Lung microvascular endothelial cell (primary cell): ENCODE measurements around the gene RO60. TPM values are rescaled to one million over a fixed set of nuclear protein-coding genes. Genes with fewer than 3 reads are reported as not detected.
"Not testable (repeated sequence)": the region's sequence is repeated elsewhere in the genome, so short reads cannot be mapped to it uniquely, and the experiment has no call there.

ENCODE experiments used
- DNase-seq, 2 donors: peaks; one replicate each; pipeline versions ENCODE4 v3.0.0 to v3.0.0-alpha.2; 2010; ENCODE audit warnings: low read depth in 2 of 2
- total RNA-seq: library from RNA; depleted of rRNA; stranded (reverse); fragments of >200 nt; gene quantifications from 2 replicates; pipeline ENCODE4 v1.2.1, GENCODE V29; 2014

RO60 gene
- total RNA-seq = 112 and 154 TPM in 2 replicates

DNA sequence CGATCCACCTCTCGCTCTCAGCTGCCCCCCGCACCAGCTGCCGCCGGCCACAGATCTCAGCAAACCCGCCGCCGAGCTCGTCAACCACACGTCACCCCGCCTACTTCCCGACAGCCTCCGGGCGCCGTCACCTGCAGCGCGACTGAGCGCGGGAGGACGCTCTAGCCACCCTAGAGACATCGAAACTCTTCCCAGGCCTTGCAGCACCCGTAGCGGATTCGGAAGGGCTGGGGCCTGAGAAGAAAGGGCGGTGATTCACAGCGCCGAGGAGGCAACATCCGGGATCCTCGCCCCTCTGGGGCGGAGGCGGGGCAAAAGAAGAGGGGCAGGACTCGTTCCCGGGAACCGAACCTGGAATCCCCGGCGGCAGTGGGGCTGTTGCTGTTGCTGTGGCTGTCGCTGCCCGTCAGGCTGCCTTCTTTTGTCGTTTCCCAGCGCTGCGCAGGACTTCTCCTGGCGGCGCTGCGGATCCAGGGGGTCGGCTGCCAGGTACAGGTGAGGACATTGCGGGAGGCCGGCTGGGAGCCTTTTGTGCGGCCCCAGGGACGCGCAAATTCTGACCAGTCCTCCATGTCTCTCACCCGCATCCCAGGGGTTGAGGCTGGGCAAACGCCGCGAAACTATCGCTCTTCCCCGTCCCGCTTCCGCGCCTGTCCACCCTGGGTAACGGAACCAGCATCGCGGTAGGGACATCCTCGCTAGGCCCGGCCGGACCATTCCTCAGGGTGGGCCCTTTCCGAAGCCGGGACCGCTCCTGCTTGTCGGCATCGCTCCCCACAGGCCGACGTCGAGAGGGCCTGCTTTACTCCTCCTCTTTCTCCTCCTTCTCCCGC, at the start of gene RO60, which contains the start of gene UCHL5:
TSS of gene RO60 (plus strand) at position 331 of the 833 bp plus-strand sequence. CDS start 9,443 bp downstream, outside the sequence.
TSS of gene UCHL5 (minus strand) at position 79 of the 833 bp plus-strand sequence. CDS start 100 bp downstream, outside the sequence.
- peak; percentile 99 for DNase-seq

DNA sequence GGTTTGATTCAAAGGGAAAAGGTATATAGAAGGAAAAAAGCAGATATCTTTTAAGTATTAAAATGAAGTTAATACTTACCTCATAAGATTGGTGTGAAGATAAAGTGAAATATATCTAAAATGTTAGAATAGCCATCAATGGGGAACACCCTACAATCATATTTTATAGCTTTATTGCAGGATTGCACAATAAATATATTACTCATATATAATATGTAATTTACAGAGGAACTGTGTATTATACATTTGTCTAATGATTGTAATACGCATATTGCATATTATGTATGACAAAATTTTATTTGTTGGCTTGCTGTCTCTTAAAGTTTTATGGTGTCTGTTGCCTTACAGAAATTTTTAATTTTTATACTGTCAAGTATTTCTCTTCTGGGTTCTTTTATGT, 48.0 kb upstream of the RO60 start:
- DNase-seq = no peak

DNA sequence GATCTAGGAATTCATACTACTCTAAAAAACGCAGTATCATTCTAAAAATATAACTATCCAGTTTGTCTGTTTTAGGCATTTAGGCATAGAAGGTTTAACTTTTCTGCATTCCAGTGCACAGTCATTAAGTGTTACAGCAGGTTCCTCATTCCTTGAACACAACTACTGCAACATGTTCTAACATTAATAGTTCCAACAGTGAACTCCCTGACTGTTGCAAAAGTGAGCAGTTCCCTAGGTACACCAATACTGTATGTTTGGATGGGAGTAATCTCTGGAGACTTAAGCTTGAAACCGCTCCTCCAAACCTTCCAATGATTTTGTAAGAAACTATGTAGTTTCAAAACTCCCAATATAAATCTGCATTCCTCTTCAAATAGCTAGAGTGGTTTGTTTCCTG, 46.4 kb upstream of the RO60 start:
- DNase-seq = no peak

DNA sequence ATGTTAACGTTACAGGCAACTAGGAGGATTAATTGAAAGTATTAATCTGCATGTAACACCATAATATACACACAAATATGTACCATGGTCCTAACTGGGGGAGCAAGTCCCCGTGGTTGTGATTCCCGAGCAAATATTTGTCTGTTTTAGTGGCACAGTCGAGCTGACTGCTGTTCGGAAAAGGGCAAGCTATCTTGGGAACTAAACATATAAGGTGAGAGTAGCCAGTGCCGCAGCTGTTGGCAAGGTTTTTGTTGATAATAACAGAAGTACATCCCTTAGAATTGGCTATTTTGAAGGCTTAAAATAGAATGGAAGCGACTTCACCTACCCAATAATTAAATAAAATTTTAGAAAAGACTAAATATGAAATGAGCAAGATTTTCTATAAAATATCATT, 45.7 kb upstream of the RO60 start:
- DNase-seq = no peak

DNA sequence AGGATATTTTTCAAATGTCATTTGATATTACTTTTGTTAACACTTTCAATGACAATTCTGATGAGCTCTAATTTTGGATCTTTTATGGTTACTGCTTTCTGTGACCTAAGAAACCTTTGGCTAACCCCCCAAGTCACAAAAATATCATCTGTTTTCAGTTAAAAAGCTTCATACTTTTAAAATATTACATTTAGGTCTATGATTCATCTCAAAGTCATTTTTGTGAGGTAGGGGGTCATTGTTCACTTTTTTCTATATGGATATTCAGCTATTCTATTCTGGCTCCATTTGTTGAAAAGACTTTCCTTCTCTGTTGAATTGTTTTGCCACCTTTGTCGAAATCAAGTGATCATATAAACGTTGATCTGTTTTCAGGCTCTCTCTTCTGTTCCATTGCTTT, 45.0 kb upstream of the RO60 start:
- no peak for DNase-seq

DNA sequence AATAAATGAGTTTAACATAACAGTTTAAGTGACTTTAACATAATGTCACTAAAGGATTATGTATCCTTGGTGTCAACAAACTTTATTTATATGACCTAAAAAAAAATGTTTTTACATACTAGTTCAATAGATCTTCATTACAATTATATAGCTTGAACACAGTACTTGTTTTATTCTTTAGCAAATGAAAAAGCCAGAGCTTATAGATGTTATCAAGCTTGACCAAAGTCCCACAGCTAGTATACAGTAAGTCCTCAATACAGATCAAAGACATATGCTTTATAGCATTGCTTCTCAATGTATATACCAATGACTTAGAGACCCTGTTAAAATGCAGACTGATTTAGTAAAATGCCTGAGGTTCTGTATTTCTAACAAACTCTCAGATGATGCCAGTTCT, 42.6 kb upstream of the RO60 start:
- no peak for DNase-seq

DNA sequence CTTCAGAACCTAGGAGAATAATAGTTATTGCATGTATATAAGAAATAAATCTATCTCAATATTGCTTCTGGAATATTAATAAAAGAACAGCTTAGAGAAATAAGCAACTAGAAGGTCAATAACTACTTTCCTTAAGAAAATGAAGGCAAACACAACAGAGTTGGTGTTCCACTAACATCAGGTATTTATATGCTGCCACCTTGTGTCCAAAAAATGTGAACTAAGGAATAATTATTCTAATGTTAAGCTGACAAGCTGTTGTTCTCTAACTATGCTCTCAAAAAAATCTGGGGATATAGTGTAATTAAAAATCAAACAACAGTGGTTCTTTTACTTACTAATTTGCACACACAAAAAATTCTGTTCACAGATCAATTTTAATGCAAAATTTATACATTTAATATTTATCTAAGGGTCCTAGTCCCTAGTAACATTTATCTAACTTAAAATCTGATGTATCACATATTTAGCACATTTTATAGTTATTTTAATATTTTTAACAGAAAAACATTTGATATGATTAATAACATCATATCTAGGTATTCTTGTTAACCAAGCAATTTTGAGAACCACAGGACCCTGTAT, 39.9 kb upstream of the RO60 start:
- DNase-seq = peak; percentile 72 to 77

DNA sequence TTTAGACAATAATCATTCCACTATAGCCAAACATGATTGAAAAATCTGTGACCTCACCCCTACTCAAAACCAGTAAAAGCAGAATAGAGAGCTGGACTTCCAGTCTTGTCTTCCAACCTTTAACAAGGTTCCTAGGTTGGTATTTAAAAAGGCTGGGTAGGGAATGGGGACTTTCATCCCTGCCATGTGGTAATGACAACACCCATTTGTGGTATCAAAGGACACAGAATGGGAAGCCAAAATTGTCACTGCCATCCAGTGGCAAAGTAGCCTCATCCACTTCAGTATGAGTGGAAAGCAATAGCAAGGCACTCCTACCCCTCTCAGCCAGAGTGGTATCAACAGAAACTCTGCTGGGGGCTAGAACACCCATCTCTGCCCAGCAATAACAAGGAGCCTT, 34.2 kb upstream of the RO60 start:
- DNase-seq = no peak

DNA sequence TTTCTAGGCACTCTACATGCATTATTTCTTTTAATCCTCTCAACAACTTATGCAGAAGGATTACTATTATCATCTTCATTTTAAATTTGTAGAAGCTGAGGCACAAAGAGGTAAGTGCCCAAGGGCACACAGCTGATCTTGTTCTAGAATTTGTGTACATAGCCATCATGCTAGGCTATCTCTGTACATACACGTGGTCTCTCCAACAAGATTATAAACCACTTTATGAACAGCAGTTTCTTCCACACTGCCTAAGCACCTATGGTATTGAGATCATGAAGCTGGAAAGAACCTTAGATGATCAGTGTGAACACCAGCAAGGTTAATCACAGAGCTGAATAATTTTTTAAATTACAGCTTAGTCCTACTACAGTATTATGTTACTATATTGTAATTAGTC, 29.1 kb upstream of the RO60 start:
- no peak for DNase-seq

DNA sequence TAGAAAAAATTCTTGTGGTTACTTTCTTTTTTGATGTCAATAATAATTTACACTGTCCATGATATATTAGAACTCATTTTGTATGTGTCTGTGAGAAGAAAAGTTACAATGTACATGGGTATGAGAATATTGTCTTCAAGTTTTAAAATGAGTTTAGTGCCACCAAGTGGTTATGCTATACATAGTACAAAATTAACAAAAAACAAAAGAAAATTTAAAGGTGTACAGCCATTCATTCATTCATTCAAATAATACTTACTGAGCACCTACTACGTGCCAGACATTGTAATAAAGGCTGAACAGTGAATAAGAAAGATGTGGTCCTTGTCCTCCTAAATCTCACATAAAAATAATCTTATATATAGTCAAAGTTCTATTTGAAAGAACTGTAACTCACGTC, 28.0 kb upstream of the RO60 start:
- DNase-seq = peak; percentile 31 to 51

DNA sequence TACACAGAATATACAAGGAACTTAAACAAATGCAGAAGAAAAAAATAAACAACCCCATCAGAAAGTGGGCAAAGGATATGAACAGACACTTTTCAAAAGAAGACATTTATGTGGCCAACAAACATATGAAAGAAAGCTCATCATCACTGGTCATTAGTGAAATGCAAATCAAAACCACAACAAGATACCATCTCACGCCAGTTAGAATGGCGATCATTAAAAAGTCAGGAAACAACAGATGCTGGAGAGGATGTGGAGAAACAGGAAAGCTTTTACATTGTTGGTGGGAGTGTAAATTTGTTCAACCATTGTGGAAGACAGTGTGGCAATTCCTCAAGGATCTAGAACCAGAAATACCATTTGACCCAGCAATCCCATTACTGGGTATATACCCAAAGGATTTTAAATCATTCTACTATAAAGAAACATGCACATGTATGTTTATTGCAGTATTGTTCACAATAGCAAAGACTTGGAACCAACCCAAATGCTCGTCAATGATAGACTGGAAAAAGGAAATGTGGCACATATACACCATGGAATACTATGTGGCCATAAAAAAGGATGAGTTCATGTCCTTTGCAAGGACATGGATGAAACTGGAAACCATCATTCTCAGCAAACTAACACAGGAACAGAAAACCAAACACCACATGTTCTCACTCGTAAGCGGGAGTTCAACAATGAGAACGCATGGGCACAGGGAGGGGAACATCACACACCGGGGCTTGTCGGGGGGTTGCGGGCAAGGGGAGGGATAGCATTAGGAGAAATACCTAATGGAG, 26.6 kb upstream of the RO60 start:
- not testable (repeated sequence) for DNase-seq

DNA sequence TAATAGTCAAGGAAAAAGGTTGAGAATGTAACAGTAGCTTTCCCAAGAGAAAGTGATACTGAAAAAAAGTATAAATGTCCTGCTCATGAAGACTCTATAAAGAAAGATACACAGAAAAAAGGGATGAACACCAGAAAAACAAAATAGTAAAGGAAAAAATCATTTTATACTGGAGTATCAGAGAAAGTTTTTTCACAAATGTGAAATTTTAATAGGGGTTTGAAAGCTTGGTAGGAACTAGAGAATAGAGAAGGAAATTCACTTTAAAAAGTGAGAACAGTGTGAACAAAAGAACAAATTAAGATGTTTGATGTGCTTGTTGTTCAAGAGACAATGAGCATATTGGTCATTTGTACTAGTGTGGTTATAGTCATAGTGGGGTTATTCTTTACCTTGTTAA, 25.8 kb upstream of the RO60 start:
- DNase-seq = no peak

DNA sequence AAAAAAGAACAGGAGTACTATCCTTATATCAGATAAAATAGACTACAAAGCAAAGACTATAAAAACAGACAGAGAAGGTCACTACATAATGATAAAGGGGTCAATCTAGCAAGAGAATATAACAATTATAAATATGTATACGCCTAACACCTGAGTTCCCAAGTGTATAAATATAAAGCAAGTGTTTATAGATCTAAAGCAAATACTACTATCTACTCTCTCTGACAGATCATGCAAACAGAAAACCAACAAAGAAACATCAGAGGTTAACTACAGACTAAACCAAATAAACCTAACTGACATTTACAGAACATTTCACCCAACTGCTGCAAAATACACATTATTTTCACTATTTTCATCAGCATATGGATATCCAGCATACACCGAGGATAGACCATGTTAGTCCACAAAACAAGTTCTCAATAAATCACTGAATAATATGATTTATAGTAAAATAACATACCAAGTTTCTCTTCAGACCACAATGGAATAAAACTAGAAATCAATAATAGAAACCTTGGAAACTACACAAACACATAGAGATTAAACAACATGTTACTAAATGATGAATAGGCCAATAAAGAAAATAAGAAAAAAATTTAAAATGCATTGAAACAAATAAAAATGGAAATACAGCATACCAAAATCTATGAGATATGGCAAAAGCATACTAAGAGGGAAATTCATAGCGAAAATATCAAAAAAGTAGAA, 22.9 kb upstream of the RO60 start:
- no peak for DNase-seq

DNA sequence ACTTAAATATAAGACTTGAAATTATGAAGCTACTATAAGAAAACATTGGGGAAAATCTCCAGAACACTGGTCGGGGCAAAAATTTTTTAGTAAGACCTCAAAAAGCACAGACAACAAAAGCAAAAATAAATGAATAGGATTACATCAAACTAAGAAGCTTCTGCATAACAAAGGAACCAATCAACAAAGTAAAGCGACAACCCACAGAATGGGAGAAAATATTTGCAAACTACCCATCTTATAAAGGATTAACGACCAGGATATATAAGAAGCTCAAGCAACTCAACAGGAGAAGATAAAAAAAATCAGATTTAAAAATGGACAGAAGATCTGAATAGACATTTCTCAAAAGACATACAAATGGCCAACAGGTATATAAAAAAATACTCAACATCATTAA, 19.4 kb upstream of the RO60 start:
- DNase-seq = no peak

DNA sequence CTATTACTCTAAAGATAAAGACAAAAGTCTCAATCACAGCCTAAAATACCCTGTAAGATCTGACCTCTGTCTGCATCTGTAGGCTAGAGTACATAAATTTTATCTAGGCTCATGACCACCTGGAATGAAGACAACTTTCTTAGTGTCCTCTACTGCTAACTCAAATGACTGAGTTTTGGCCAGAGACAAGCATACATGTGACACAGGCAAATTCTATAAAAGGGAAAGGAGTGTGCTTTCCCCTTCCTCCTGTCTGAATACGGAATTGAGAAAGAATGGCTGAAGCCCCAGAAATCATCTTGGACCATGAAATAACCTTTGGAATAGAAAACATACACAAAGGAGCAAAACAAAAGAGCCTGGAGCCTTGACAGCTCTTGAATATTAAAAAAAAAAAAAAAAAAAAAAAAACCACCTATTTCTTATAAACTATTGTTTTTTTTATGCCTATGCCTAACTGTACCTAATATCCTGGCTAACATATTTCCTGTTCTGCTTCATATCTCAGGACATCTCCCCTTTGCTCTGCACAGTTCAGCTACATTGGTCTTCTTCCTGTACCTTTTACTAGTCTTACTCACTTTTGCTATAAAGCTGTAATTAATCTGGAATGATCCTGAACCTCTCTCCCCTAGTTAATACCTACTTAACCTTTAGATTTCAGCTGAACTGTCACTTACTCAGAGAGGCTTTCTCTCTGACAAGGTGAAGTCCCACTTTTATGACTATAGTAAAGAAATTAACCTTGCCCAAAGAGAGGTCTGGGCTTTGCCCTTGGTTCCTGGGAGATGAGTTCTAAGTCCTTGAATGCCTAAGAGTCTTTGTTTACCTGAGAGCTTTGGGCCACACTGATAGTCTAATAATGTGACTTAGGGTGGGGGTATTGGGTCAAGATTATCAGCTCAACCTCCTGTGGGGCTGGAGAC, 16.4 kb upstream of the RO60 start:
- no peak for DNase-seq

DNA sequence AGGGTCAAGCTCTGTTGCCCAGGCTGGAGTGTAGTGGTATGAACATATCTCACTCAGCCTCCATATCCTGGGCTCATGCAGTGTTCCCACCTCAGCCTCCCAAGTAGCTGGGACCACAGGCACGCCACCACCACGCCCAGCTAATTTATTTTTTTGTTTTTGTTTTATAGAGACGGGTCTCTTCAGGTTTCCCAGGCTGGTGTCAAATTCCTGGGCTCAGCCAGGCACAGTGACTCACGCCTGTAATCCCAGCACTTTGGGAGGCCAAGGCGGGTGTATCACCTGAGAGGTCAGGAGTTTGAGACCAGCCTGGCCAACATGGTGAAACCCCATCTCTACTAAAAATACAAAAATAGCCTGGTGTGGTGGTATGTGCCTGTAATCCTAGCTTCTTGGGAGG, 10.5 kb upstream of the RO60 start:
- not testable (repeated sequence) for DNase-seq

DNA sequence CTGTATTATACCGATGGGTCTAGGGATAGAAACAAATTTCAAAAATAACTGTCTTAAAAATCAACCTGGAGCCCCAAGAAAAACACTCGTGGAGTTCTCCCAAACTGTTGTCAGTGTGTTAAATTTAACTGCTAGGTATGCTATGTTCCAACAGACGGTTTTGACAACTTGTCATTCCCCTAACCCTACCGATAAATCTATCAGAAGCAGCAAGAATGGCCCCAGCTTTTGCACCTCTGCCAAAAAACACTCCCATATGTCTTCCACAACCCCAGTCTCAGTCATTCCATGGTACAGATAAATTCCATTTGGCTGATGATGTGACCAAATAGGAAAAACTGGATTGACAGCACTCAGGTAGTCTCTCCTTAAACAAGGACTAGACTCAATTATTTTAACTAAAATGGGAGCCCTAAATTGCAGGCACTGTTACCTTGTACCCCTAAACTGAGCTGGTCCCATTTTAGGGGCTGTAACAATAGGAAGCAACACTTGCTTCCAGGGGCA, 5.2 kb upstream of the RO60 start:
- no peak for DNase-seq

DNA sequence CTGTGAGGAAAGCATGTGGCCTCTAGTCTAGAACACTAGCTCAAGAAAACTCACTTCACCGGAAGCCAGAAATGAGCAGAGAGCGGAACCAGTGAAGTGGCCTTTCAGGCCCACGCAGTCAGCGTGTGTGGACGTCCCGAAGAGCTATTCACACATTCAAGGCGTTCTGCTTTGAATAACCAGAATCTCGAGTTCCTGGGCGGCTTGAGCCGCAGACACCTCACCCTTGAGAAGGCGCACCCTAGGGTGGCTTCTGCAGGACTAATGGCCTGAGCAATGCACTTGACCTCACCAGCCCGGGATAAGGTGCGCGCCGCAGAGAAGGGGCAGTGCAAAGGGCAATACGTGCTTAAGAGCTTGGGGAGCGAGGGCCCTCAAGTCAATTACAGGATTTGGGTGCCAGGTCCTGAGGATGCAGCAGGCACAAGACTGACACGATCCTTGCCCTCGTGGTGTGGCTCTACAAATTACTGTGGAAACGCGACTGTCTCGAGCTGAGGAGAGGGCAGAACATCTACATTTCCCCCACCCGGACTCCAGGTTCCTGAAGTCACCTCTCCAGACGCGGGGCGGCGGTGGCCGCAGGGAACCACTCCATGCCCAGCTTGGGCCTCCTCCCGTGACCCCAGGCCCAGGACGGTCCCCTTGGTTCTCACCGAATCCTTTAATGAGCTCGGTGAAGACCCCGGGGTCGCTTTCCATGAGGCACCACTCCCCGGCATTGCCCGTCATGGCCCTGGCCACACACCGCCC, 707 bp upstream of the RO60 start:
- DNase-seq = peak; percentile 30 to 61

DNA sequence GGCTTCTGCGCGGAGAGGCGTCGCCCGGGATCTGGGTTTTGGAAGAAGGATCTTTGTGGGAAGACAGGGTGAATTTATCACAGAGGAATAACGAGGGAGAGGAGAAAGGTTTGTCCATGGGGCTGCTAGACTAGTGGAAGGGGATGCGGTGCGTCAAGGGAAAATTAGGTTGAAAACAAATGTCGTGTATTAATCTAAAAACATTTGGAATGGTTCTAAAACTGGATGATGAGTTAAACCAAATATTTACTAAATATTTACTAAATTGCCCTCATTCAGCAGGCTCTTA, 647 bp downstream of the RO60 start:
- DNase-seq = no peak

DNA sequence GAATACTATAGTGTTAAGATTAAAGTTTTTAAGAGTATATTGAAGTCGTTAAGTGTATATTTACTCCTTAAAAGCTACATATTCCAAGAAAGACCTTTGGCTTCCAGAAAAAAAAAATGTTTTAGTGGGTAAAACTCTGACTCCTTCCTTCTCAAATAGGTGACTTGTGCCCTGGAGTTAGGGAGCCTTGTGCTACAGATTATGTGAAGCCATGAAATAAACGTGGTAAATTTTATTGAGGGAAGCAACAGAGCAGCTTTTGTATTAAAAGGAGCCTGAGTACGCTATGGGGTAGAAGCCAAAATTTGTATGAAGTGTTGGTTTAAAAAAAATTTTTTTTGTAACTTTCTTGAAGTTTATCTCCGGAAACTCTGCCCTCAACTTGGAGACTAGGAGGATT, 994 bp downstream of the RO60 start:
- DNase-seq = peak; percentile 4 to 20
